Mucosa of rectum (tissue), 2 donors: Measurements from ENCODE around the gene ENO1.

Source experiments
- H3K27ac ChIP-seq, 2 donors: one replicate each; pipeline ENCODE4 v1.7.0; 2013; ENCODE audit warnings: inconsistent platforms in 2 of 2, low read depth in 2 of 2, low read length in 2 of 2
- H3K27me3 ChIP-seq, 2 donors: one replicate each; pipeline ENCODE4 v1.7.0; 2013; ENCODE audit warnings: low read length in 2 of 2; ENCODE audit not compliant: control insufficient read depth in 2 of 2, insufficient read depth in 2 of 2
- H3K36me3 ChIP-seq, 2 donors: one replicate each; pipeline ENCODE4 v1.7.0; 2013; ENCODE audit warnings: low read length in 2 of 2; ENCODE audit not compliant: control insufficient read depth in 2 of 2, insufficient read depth in 2 of 2
- H3K4me1 ChIP-seq, 2 donors: one replicate each; pipeline ENCODE4 v1.7.0; 2013; ENCODE audit warnings: low read length in 2 of 2, mild to moderate bottlenecking in 1 of 2; ENCODE audit not compliant: control insufficient read depth in 2 of 2, insufficient read depth in 2 of 2
- H3K4me3 ChIP-seq, 2 donors: one replicate each; pipeline ENCODE4 v1.7.0; 2013; ENCODE audit warnings: low read length in 2 of 2
- H3K9ac ChIP-seq, 2 donors: one replicate each; pipeline ENCODE4 v1.7.0; 2013; ENCODE audit warnings: low read length in 2 of 2, low read depth in 1 of 2, mild to moderate bottlenecking in 1 of 2
- H3K9me3 ChIP-seq, 2 donors: one replicate each; pipeline ENCODE4 v1.7.0; 2013; ENCODE audit warnings: low read length in 2 of 2; ENCODE audit not compliant: control insufficient read depth in 2 of 2
- donor health status: healthy.
- donor health status: Normal muscosa, but diverticular disease.

Gene ENO1

DNA sequence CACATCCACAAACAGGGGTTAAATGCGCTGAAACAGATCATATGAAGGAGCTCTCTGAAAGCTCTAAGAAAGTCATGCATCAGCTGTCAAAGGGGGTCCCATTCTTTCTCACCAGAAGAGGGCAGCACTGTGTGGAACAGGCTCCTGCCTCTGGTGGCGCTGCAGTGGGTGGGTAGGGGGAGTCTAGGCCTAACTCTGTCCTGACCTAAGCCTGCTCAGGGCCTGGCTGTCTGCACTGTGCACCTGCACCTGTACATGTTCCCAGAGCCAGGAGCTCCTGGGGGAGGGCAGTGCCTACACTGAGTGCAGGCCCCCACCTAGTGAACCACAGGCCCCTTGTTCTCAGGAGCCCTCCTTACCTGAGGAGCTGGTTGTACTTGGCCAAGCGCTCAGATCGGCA lies 16.0 kb downstream of the ENO1 start:
- peaks cover 3 to 5% of the 10 kb centered on the region in 2 donors for H3K4me1 ChIP-seq
- no peak overlapping the region for H3K9ac ChIP-seq
- H3K9me3 ChIP-seq, result no peaks in the 10 kb centered on the region
- no peak overlapping the region for H3K4me3 ChIP-seq
- no peak overlapping the region for H3K27ac ChIP-seq
- H3K36me3 ChIP-seq, result peaks cover 82 to 85% of the 10 kb centered on the region in 2 donors
- H3K27me3 ChIP-seq, result no peaks in the 10 kb centered on the region

GRCh38 chr1:8860738-8861516 lies 17.6 kb downstream of the ENO1 start:
- Histone ChIP-seq H3K36me3 (peaks cover 73 to 76% of the 10 kb centered on the region in 2 donors), H3K9ac (no peak overlapping the region), H3K4me3 (no peak overlapping the region), H3K4me1 (peaks cover 3 to 5% of the 10 kb centered on the region in 2 donors), H3K9me3 (no peaks in the 10 kb centered on the region), H3K27me3 (no peaks in the 10 kb centered on the region), H3K27ac (no peak overlapping the region)

- no peaks in the 10 kb centered on the region for H3K9me3 ChIP-seq
- peaks cover 55 to 58% of the 10 kb centered on the region in 2 donors for H3K36me3 ChIP-seq
- no peak overlapping the region for H3K27ac ChIP-seq
- H3K9ac ChIP-seq, result no peak overlapping the region
- H3K4me1 ChIP-seq, result peaks cover 3 to 5% of the 10 kb centered on the region in 2 donors
- no peaks in the 10 kb centered on the region for H3K27me3 ChIP-seq
- no peak overlapping the region for H3K4me3 ChIP-seq
Measured at GRCh38 chr1:8858888-8859706, 19.4 kb downstream of the ENO1 start.

GRCh38 chr1:8858112-8858668 lies 20.3 kb downstream of the ENO1 start:
- Histone ChIP-seq H3K9me3 (no peaks in the 10 kb centered on the region), H3K4me1 (peaks cover 3 to 5% of the 10 kb centered on the region in 2 donors), H3K9ac (no peak overlapping the region), H3K27ac (peak overlapping the region in 1 of 2 donors; percentile 5), H3K36me3 (peaks cover 46 to 49% of the 10 kb centered on the region in 2 donors), H3K27me3 (no peaks in the 10 kb centered on the region), H3K4me3 (no peak overlapping the region)

DNA sequence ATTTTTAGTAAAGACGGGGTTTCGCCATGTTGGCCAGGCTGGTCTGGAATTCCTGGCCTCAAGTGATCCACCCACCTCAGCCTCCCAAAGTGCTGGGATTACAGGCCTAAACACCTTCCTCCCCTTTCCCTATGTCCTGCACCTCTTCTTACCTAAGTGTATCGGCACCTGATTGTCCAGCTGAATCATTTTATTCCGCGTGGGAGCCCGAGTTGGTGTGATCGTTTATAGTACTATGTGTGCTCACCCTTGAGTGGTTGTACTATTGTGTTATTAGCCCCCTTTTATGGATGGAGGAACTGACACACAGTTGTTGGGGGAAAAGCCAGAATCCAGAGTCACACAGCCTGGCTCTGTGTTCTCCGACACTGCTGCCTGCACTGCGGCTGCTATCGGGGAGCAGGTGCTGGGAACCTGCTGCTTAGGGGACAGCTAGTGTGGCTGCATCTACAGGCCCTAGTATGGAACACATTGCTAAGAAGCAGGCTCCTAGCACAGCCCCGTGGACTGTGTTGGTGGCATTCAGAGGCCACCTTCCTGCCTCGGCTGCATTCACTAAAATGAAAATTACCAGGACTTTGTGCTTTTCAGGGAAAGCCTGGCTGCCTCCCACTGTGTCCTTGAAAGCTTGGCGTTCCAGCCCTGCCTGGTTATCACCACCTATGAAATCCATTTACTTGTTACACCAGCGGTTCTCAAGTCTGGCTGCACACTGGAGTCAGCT lies 21.6 kb downstream of the ENO1 start:
- no peak overlapping the region for H3K9ac ChIP-seq
- H3K9me3 ChIP-seq, result no peaks in the 10 kb centered on the region
- peaks cover 36 to 37% of the 10 kb centered on the region in 2 donors for H3K36me3 ChIP-seq
- no peak overlapping the region for H3K4me3 ChIP-seq
- no peak overlapping the region for H3K27ac ChIP-seq
- no peaks in the 10 kb centered on the region for H3K27me3 ChIP-seq
- peaks cover 3 to 5% of the 10 kb centered on the region in 2 donors for H3K4me1 ChIP-seq

DNA sequence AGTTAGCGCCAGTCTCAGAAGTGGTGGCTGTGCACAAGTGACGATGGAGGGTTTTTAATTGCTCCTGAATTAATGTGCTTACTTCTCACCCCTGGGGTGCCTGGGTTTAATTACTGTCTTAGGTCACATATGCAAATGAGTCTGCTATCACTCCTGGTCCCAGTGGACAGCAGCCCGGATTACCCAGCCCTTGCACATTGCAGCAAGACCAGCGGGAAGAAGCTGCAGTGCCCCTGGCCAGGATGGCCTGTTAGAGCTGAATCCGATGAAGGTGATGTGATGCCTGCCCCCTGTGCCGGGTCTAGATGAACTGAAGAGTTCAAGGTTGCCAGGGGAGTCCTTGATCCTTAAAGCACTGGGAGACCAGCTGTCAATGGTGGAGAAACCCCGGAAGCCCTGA lies 24.2 kb downstream of the ENO1 start:
- Histone ChIP-seq H3K9ac (no peak overlapping the region), H3K36me3 (peaks cover 16 to 17% of the 10 kb centered on the region in 2 donors), H3K9me3 (no peaks in the 10 kb centered on the region), H3K4me1 (peaks cover 4 to 5% of the 10 kb centered on the region in 2 donors), H3K27ac (no peak overlapping the region), H3K4me3 (no peak overlapping the region), H3K27me3 (no peaks in the 10 kb centered on the region)

DNA sequence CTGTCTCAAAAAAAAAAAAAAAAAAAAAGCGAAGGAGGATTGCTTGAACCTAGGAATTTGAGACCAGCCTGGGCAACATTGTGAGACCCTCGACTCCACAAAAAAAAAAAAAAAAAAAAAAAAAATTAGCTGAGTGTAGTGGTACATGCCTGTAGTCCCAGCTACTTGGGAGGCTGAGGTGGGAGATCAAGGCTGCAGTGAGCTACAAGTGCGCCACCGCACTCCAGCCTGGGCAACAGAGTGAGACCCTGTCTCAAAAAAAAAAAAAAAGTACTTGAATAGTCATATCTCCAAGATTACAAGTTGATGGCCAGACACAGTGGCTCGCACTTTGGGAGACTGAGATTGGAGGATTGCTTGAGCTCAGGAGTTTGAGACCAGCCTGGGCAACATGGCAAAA lies 27.4 kb downstream of the ENO1 start:
- Histone ChIP-seq H3K4me3 (no peak overlapping the region), H3K27ac (no peak overlapping the region), H3K9ac (no peak overlapping the region), H3K36me3 (no peaks in the 10 kb centered on the region), H3K27me3 (no peaks in the 10 kb centered on the region), H3K4me1 (peaks cover 11% of the 10 kb centered on the region in 2 donors), H3K9me3 (no peaks in the 10 kb centered on the region)

GRCh38 chr1:8848663-8849386 lies 29.7 kb downstream of the ENO1 start:
- peak overlapping the region in 1 of 2 donors; percentile 50 for H3K4me3 ChIP-seq
- no peaks in the 10 kb centered on the region for H3K9me3 ChIP-seq
- H3K27me3 ChIP-seq, result no peaks in the 10 kb centered on the region
- no peaks in the 10 kb centered on the region for H3K36me3 ChIP-seq
- H3K4me1 ChIP-seq, result peaks cover 11 to 14% of the 10 kb centered on the region in 2 donors
- peak overlapping the region in 1 of 2 donors; percentile 19 for H3K9ac ChIP-seq
- H3K27ac ChIP-seq, result peak overlapping the region; percentile 41 to 63

GRCh38 chr1:8847990-8848389 lies 30.5 kb downstream of the ENO1 start:
- no peaks in the 10 kb centered on the region for H3K27me3 ChIP-seq
- no peak overlapping the region for H3K4me3 ChIP-seq
- H3K9ac ChIP-seq, result peak overlapping the region in 1 of 2 donors; percentile 12
- peaks cover 11 to 14% of the 10 kb centered on the region in 2 donors for H3K4me1 ChIP-seq
- no peaks in the 10 kb centered on the region for H3K9me3 ChIP-seq
- H3K27ac ChIP-seq, result no peak overlapping the region
- no peaks in the 10 kb centered on the region for H3K36me3 ChIP-seq
